Cardiac muscle cell (in vitro differentiated cells and primary cell): Measurements from ENCODE around the gene FAM240A. TPM values are rescaled to one million over a fixed set of nuclear protein-coding genes. Genes with fewer than 3 reads are reported as not detected.

Source experiments
- DNase-seq, 2 donors: peaks; one replicate each; pipeline versions ENCODE4 v3.0.0 to v3.0.0-alpha.2; 2010 to 2017; ENCODE audit warnings: low read depth in 1 of 2, low spot score in 1 of 2
- H3K27ac ChIP-seq: fragments of 200-600 bp; sonication (generic); 2 replicates; pipeline ENCODE4 v1.5.1; 2016
- H3K27me3 ChIP-seq: fragments of 200-600 bp; sonication (generic); 2 replicates; pipeline ENCODE4 v1.6.0; 2016; ENCODE audit warnings: control low read depth
- H3K36me3 ChIP-seq: fragments of 200-600 bp; sonication (generic); 2 replicates; pipeline ENCODE4 v1.5.1; 2016; ENCODE audit warnings: control low read depth
- H3K4me1 ChIP-seq: fragments of 200-600 bp; sonication (generic); 2 replicates; pipeline ENCODE4 v1.8.1; 2017; ENCODE audit warnings: low read depth, mild to moderate bottlenecking, mixed run types
- H3K4me3 ChIP-seq: fragments of 200-600 bp; sonication (generic); 2 replicates; pipeline ENCODE4 v1.5.1; 2016; ENCODE audit warnings: mild to moderate bottlenecking
- H3K9me3 ChIP-seq: fragments of 200-600 bp; sonication (generic); 2 replicates; pipeline ENCODE4 v1.5.1; 2017; ENCODE audit warnings: low read depth, mild to moderate bottlenecking, control low read depth
- CTCF ChIP-seq: IDR thresholded peaks from 2 replicates; pipeline ENCODE4 v1.5.1; 2012; ENCODE audit warnings: low read depth, mild to moderate bottlenecking, low read length
- polyA plus RNA-seq: library from polyadenylated mRNA; unstranded; fragments of >200 nt; fragmentation: Nextera tagmentation; extraction: Ambion mirVana; gene quantifications from 2 replicates; pipeline ENCODE4 v1.2.1, GENCODE V29; 2016
- total RNA-seq: library from RNA; depleted of rRNA; stranded (reverse); fragments of >200 nt; gene quantifications from 2 replicates; pipeline ENCODE4 v1.2.3, GENCODE V29; 2016

The FAM240A gene
- total and polyA plus RNA-seq, 2 experiments from 2014 or later, result not detected

GRCh38 chr3:46593979-46594378 is 18.3 kb upstream of the FAM240A start:
- Histone ChIP-seq H3K4me3 (no peak overlapping the region), H3K36me3 (no peaks in the 10 kb centered on the region), H3K9me3 (no peaks in the 10 kb centered on the region), H3K27ac (no peak overlapping the region), H3K27me3 (no peaks in the 10 kb centered on the region), H3K4me1 (no peaks in the 10 kb centered on the region)
- no peak for TF ChIP-seq CTCF
- DNase-seq, result no peak

GRCh38 chr3:46594723-46595122 is 17.6 kb upstream of the FAM240A start:
- DNase-seq, result no peak
- H3K9me3 ChIP-seq, result no peaks in the 10 kb centered on the region
- no peaks in the 10 kb centered on the region for H3K27me3 ChIP-seq
- no peak overlapping the region for H3K27ac ChIP-seq
- no peaks in the 10 kb centered on the region for H3K36me3 ChIP-seq
- H3K4me1 ChIP-seq, result no peaks in the 10 kb centered on the region
- TF ChIP-seq CTCF, result no peak
- no peak overlapping the region for H3K4me3 ChIP-seq

- Histone ChIP-seq H3K4me1 (no peaks in the 10 kb centered on the region), H3K27me3 (no peaks in the 10 kb centered on the region), H3K27ac (no peak overlapping the region), H3K36me3 (no peaks in the 10 kb centered on the region), H3K9me3 (no peaks in the 10 kb centered on the region), H3K4me3 (no peak overlapping the region)
- no peak for DNase-seq
- no peak for TF ChIP-seq CTCF
These were observed 16.5 kb upstream of the FAM240A start for GRCh38 chr3:46595819-46596314.

- Histone ChIP-seq H3K27ac (no peak overlapping the region), H3K36me3 (no peaks in the 10 kb centered on the region), H3K9me3 (no peaks in the 10 kb centered on the region), H3K4me1 (peaks cover 6% of the 10 kb centered on the region), H3K4me3 (no peak overlapping the region), H3K27me3 (no peaks in the 10 kb centered on the region)
- DNase-seq, result no peak
- TF ChIP-seq CTCF, result no peak
These were observed 12.7 kb upstream of the FAM240A start for GRCh38 chr3:46599590-46599989.

- peaks cover 6% of the 10 kb centered on the region for H3K4me1 ChIP-seq
- H3K27me3 ChIP-seq, result no peaks in the 10 kb centered on the region
- no peaks in the 10 kb centered on the region for H3K36me3 ChIP-seq
- TF ChIP-seq CTCF, result no peak
- H3K9me3 ChIP-seq, result no peaks in the 10 kb centered on the region
- DNase-seq, result no peak
- H3K4me3 ChIP-seq, result no peak overlapping the region
- H3K27ac ChIP-seq, result no peak overlapping the region
These were observed 8.8 kb upstream of the FAM240A start for GRCh38 chr3:46603446-46604046.
